Heart right ventricle (tissue), 16 donors: ENCODE measurements around the gene KCNH3. TPM values are rescaled to one million over a fixed set of nuclear protein-coding genes. Genes with fewer than 3 reads are reported as not detected.

ENCODE experiments used
- ATAC-seq, 8 donors: fragments of 200-7000 bp; cut with Tn5 transposase; one replicate each; pipeline ENCODE4 v1.9.1; 2020; ENCODE audit warnings: mild to moderate bottlenecking in 8 of 8, moderate library complexity in 8 of 8, moderate number of reproducible peaks in 1 of 8
- DNase-seq, 2 donors: peaks; one replicate each; pipeline ENCODE4 v3.0.0-alpha.2; 2020
- H3K27ac ChIP-seq, 10 donors: fragments of 200-600 bp; sonication (generic) in 2 of 10; one replicate each; pipeline versions ENCODE4 v1.5.0 to v1.8.0; 2020 to 2022; ENCODE audit warnings: mild to moderate bottlenecking in 3 of 10
- H3K27me3 ChIP-seq, 7 donors: fragments of 200-600 bp; one replicate each; pipeline ENCODE4 v1.8.0; 2021 to 2022; ENCODE audit warnings: mild to moderate bottlenecking in 2 of 7
- H3K36me3 ChIP-seq, 9 donors: fragments of 200-600 bp; sonication (generic) in 1 of 9; one replicate each; pipeline versions ENCODE4 v1.5.0 to v1.8.0; 2020 to 2022; ENCODE audit warnings: mild to moderate bottlenecking in 2 of 9
- H3K4me1 ChIP-seq, 9 donors: fragments of 200-600 bp; sonication (generic) in 1 of 9; one replicate each; pipeline versions ENCODE4 v1.5.0 to v1.8.0; 2020 to 2022; ENCODE audit warnings: mild to moderate bottlenecking in 4 of 9
- H3K4me3 ChIP-seq, 10 donors: fragments of 200-600 bp; sonication (generic) in 2 of 10; one replicate each; pipeline versions ENCODE4 v1.5.0 to v1.8.0; 2020 to 2022; ENCODE audit warnings: mild to moderate bottlenecking in 7 of 10, moderate library complexity in 2 of 10
- H3K9me3 ChIP-seq, 11 donors: fragments of 200-600 bp in 10 of 11; sonication (generic) in 2 of 11; one replicate each; pipeline versions ENCODE4 v1.5.0 to v1.8.0; 2013 to 2022; ENCODE audit warnings: mild to moderate bottlenecking in 2 of 11, control low read depth in 1 of 11, moderate library complexity in 1 of 11
- CTCF ChIP-seq, 9 donors: fragments of 200-600 bp; sonication (generic) in 2 of 9; IDR thresholded peaks; one replicate each; pipeline versions ENCODE4 v1.5.0 to v1.8.0; 2021 to 2022; ENCODE audit warnings: antibody characterized with exemption in 9 of 9, mild to moderate bottlenecking in 5 of 9, moderate library complexity in 1 of 9
- WGBS, 2 donors: extraction: QIAGEN DNeasy Blood & Tissue Kit; methylation state at CpG; one replicate each; pipeline ENCODE4 v1.1.7; 2013; ENCODE audit warnings: inconsistent platforms in 1 of 2; 5-methylcytosine and 5-hydroxymethylcytosine counted together
- intact Hi-C, 10 donors: fragments of 100-400 bp; cut with DNase I; formaldehyde crosslinking; loops; one replicate each; pipeline versions ENCODE4 v1.11.1 to v1.14.2; 2022
- polyA plus RNA-seq, 2 donors: library from polyadenylated mRNA; stranded (reverse); fragments of 200-250 nt; gene quantifications; one replicate each; pipeline ENCODE4 v1.2.3, GENCODE V29; 2013
- total RNA-seq, 10 donors: library from RNA; stranded (reverse); fragmentation: NEBNext Ultra II Directional in 3 of 10; extraction: Animal tissue kit (Norgen Biotek cat#: 25700) in 3 of 10; gene quantifications; one replicate each; pipeline versions ENCODE4 v1.2.1 to v1.2.4, GENCODE V29; 2021 to 2023
- donor health status: Arrhythmogenic right ventricular cardiomyopathy.
- donor health status: ischemic (EF 13 %, LVEDD 7.1; RV severe dilation, severe dysfunction).
- donor health status: healthy with polysubstance abuse.
- donor health status: DM: no; HTN: yes; CAD: no.
- donor health status: DM: no; HTN: no; CAD: no.
- donor health status: ischemic (EF 25% LVEDD 6.9; RV normal size, moderate dysfunction).
- donor health status: ischemic (EF 25% LVEDD 5.7; RV mildly dilated, moderate dysfunction).
- donor health status: healthy.
- donor health status: DM: yes; HTN: yes; CAD: no.
- donor health status: Ischemic cardiomyopathy.
- donor health status: ischemic (EF 35%, LVEDD 5.7; RV mildly dilated, moderate dysfunction).
- donor health status: nonischemic (EF 11% LVEDD 7.7; RV severe dilation, severe dysfunction).
- donor health status: DM: yes; HTN: yes; CAD: no.
- donor health status: PGD.
- donor health status: ischemic (EF 29% LVEDD 5.4; RV normal size, mild dysfunction).
- donor health status: nonischemic (EF 23%, LVEDD 6.1; RV moderate dilation, normal function).

The KCNH3 gene
- total and polyA plus RNA-seq, 12 donors, result 0.16 to 2.0 (median 0.26) TPM

- 67 to 74% methylated on average over 13 of the region's 13 CpGs for WGBS, 2 donors
- intact Hi-C loops, result loop anchor here in 1 of 10 donors (10.0 kb wide), 1 partner anchor 50 kb away; no protein-coding TSS in a partner anchor
- no peak for TF ChIP-seq CTCF (IDR thresholded peaks at IDR 0.05)
- no peak overlapping the region for H3K4me3 ChIP-seq
- ATAC-seq (no peak), DNase-seq (no peak)
- H3K4me1 ChIP-seq, result peaks cover 0 to 36% (median 14%) of the 10 kb centered on the region in 9 donors
- H3K27ac ChIP-seq, result no peak overlapping the region
- peaks cover 0 to 44% (median 33%) of the 10 kb centered on the region in 7 donors for H3K27me3 ChIP-seq
- no peaks in the 10 kb centered on the region for H3K36me3 ChIP-seq
- H3K9me3 ChIP-seq, result no peaks in the 10 kb centered on the region
These were observed 4.0 kb upstream of the KCNH3 start for GRCh38 chr12:49534731-49535278.

GRCh38 chr12:49535921-49536525, 2.8 kb upstream of the KCNH3 start:
- Histone ChIP-seq H3K27me3 (peaks cover 0 to 49% (median 36%) of the 10 kb centered on the region in 7 donors), H3K4me3 (no peak overlapping the region), H3K9me3 (no peaks in the 10 kb centered on the region), H3K27ac (peak overlapping the region in 1 of 10 donors; percentile 31), H3K36me3 (no peaks in the 10 kb centered on the region), H3K4me1 (peaks cover 0 to 39% (median 14%) of the 10 kb centered on the region in 9 donors)
- WGBS, 2 donors, result 88 to 90% methylated on average over 6 of the region's 6 CpGs
- no peak for DNase-seq
- no peak for ATAC-seq
- intact Hi-C loops, result loop anchor here in 1 of 10 donors (10.0 kb wide), 1 partner anchor 49 kb away; no protein-coding TSS in a partner anchor
- TF ChIP-seq CTCF (IDR thresholded peaks at IDR 0.05), result no peak

- Histone ChIP-seq H3K36me3 (no peaks in the 10 kb centered on the region), H3K4me1 (peaks cover 0 to 39% (median 14%) of the 10 kb centered on the region in 9 donors), H3K9me3 (no peaks in the 10 kb centered on the region), H3K4me3 (no peak overlapping the region), H3K27ac (peak overlapping the region in 1 of 10 donors; percentile 31), H3K27me3 (peaks cover 0 to 49% (median 36%) of the 10 kb centered on the region in 7 donors)
- intact Hi-C loops, result loop anchor here in 1 of 10 donors (10.0 kb wide), 1 partner anchor 48 kb away; no protein-coding TSS in a partner anchor
- TF ChIP-seq CTCF (IDR thresholded peaks at IDR 0.05), result no peak
- DNase-seq, result no peak
- ATAC-seq, result no peak
- WGBS, 2 donors, result 59 to 70% methylated on average over 3 of the region's 3 CpGs
These were observed 2.2 kb upstream of the KCNH3 start for GRCh38 chr12:49536526-49537071.

- ATAC-seq (no peak), DNase-seq (no peak)
- TF ChIP-seq CTCF (IDR thresholded peaks at IDR 0.05), result no peak
- Histone ChIP-seq H3K36me3 (no peaks in the 10 kb centered on the region), H3K27me3 (peaks cover 0 to 49% (median 36%) of the 10 kb centered on the region in 7 donors), H3K4me3 (peak overlapping the region in 9 of 10 donors; percentile 39 to 60 (median 54)), H3K9me3 (no peaks in the 10 kb centered on the region), H3K4me1 (peaks cover 0 to 39% (median 14%) of the 10 kb centered on the region in 9 donors), H3K27ac (peak overlapping the region in 1 of 10 donors; percentile 20)
- intact Hi-C loops, result loop anchor here in 1 of 10 donors (10.0 kb wide), 1 partner anchor 48 kb away; no protein-coding TSS in a partner anchor
- 16 to 18% methylated on average over 13 of the region's 13 CpGs for WGBS, 2 donors
These were observed 1.5 kb upstream of the KCNH3 start for GRCh38 chr12:49537231-49537751.
